Measurements from ENCODE around the gene GDF15.
"Not testable (repeated sequence)": the region's sequence is repeated elsewhere in the genome, so short reads cannot be mapped to it uniquely, and the experiment has no call there.

The GDF15 gene, protein sequence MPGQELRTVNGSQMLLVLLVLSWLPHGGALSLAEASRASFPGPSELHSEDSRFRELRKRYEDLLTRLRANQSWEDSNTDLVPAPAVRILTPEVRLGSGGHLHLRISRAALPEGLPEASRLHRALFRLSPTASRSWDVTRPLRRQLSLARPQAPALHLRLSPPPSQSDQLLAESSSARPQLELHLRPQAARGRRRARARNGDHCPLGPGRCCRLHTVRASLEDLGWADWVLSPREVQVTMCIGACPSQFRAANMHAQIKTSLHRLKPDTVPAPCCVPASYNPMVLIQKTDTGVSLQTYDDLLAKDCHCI

DNA sequence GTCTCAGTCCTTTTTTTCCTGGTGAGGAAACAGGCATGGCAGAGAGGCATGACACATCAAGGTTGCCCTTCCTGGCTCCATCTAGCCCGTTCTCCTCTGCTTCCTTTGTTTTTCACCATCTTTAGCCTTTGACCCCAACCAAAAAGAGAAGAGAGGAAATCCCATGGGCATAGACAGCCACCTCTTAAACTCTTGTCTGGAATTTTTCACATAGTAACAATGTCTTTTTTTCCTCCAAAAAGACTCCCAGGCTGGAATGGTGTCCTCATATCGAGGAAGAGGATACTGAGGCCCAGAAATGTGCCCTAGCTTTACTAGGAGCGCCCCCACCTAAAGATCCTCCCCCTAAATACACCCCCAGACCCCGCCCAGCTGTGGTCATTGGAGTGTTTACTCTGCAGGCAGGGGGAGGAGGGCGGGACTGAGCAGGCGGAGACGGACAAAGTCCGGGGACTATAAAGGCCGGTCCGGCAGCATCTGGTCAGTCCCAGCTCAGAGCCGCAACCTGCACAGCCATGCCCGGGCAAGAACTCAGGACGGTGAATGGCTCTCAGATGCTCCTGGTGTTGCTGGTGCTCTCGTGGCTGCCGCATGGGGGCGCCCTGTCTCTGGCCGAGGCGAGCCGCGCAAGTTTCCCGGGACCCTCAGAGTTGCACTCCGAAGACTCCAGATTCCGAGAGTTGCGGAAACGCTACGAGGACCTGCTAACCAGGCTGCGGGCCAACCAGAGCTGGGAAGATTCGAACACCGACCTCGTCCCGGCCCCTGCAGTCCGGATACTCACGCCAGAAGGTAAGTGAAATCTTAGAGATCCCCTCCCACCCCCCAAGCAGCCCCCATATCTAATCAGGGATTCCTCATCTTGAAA lies at the start of gene GDF15:
GDF15 (plus strand) TSS at position 484 of the 868 bp plus-strand sequence; CDS start at position 516, 32 bp downstream.
- no peak for DNase-seq (ENCODE audit: low read depth)

DNA sequence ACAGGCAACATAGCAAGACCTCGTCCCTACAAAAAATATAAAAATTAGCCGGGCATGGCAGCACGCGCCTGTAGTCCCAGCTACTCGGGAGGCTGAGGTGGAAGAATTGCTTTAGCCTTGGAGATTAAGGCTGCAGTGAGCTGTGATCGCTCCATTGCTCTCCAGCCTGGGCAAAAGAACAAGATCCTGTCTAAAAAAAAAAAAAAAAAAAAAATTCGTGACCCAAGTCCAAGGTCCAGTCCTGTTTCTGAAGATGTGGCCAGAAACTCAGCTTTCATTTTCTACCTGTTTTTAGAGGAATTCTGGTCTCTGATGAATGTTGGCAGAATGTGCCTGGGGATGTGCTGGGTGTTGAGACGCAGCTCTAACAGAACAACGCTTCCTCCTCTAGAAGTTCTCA lies 47.4 kb upstream of the GDF15 start:
- DNase-seq (ENCODE audit: low read depth) = no peak

DNA sequence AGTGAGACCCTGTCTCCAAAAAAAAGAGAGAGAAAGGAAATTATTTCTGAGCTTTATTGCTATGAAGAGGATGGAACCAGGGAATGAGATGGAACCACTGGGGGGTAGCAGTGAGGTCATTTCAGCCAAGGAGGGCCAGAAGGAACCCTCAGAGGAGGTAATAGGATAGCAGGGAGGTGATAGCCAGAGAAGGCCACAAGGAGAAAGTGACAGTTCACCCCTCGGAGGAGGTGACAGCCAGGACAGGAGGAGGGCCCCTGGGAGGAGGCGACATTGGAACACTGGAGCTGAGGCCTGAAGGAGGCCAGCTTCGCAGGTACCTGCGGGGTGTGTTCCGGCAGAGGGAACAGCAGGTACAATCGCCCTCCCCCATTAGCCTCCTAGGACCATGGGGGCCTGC lies 46.2 kb upstream of the GDF15 start:
- no peak for DNase-seq (ENCODE audit: low read depth)

DNA sequence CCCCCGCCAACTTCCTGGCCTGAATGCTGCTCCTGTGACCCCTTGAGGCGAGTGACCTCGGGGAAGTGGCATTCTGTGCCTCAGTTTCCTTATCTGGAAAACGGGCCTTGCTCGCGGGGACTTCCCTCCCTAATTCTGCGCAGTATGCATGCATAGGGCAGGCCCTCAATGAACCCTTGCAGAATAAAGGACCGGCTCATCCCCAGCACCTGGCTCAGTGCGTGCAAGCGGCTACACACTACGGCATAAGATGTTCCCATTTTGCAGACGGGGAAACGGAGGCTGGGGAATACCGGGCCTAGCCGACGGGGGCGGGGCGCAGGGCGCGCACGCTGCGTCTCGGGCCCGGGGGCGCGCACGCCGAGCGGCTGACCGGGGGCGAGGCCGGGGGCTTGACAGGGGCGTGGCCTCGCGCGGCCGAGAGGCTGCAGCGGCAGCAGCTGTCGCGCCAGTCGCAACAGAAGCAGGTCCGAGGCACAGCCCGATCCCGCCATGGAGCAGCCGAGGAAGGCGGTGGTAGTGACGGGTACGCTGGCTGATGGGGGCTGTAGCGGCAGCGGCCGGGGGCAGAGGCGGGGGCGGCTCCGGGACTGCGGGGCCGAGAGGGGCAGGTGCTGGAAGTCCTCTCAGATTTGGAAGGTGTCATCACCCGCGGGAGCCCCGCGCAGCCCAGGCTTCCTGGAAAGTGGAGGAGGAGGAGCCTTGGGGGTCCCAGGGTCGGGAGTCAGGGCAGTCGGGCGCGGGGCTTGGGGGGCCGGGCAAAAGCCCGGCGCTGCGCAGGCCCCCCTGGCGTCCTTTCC lies 45.6 kb upstream of the GDF15 start, which contains the start of gene PGPEP1:
PGPEP1 (plus strand) TSS at position 409 of the 800 bp plus-strand sequence; CDS start at position 493, 84 bp downstream.
- DNase-seq (ENCODE audit: low read depth) = peak; percentile 31

DNA sequence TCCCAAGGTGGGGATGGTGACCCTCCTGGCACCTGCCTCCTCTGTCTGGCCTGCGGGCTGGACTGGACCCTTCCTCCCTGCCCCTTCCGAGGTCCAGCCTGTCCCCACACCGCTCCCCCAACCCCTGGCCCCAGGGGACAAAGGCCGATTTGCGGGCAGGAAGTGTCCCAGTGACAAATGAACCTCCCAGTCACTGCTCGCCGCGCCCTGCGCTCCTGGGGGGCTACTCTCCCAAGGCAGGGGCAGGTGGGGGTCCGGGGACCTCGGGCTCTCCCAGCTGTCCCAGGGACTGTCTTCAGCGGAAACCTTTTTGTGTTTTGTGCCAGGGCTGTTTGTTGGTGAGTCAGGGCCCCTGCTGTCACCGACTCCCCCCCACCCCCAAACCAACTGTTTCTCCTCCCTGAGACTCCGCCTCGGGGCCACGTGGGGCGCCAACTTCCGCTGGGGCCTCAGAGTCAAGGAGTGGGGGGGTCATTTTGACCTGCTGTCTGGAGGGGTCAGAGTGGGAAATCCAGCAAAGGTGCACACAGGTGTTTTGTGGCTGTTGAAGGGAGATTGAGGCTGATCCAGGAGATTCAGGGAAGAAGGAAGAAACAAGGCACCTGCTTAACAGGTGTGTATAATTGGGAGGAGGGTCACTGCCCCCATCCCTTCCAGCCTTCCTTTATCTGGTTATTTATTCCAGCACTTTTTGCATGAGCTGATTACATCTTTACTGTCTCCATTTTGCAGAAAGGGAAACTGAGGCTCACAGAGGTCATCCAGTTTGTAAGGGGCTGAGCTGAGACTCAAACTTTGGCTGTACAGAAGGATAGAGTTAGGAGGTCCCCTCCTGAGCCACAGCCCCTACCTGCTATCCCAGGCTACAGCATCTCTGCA lies 44.7 kb upstream of the GDF15 start:
- peak; percentile 55 for DNase-seq (ENCODE audit: low read depth)

DNA sequence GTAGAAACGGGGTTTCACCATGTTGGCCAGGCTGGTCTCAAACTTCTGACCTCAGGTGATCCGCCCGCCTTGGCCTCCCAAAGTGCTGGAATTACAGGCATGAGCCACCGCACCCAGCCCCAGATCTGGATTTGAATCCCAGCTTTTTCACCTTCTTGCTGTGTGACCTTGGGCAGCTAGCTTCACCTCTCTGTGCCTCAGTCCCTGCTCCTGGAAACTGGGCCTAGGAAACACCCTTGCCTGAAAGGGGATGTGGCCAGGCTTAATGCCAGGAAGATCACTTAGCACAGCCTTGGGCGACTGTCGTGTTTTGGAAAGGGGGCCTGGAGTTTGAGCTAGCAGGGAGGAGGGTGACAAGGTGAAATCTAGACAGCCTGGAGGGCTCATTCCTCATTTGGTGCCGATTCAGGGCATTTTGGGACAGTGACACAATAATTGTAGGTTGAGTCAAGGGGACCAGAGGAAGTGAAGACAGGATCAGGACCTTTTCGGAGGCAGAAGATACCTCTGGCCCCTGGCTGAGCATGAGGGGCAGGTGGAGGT lies 43.8 kb upstream of the GDF15 start:
- DNase-seq (ENCODE audit: low read depth) = no peak

DNA sequence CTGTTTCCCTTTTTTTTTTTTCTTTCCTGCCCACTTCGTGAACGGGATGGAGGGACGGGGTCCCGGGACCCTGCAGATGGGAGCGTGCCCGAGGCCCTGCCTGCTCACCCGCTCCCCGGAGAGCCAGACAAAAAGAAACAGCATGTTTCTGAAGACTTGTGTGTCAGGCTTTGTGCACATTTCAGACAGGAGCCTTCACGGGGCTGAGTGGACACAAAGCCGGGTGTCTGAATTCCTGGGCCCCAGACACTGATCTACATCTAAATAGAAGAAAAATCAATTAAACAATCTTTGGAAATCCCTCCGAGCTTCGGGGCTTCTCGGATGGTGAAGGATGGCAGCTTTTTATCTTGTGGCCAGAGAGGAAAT lies 41.4 kb upstream of the GDF15 start:
- DNase-seq (ENCODE audit: low read depth) = no peak

DNA sequence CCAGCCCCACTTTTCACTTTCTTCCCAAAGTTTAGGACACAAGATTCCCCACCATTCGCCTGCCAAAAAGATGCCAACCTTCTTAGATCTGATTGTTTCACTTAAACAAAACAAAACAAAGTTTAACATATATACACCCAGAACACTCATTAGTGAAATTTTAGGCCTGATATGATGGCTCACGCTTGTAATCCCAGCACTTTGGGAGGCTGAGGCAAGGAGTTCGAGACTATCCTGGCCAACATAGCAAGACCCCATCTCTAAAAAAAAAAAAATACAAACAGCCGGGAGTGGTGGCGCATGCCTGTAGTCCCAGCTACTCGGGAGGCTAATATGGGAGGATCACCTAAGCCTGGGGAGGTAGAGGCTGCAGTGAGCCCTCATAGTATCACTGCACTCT lies 40.7 kb upstream of the GDF15 start:
- DNase-seq (ENCODE audit: low read depth) = no peak

DNA sequence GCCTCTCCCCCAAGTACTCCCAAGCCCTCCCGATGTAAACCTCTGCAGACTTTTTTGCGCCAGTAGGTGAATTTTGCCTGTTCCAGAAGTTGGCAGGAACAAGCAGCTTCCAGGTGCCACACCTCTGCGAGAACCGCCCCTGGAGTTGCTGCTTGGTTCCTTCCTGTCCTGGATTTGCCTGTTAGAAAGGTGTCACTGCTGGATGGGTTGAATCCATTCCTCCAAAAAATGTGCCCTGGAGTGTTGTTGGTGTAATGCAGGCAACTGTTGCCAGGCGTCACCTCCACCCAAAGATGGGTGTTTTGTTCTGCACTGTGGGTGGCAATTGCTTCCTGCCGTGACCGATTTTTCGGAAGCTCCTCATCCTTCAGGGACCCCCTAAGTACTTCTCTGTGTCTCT lies 39.9 kb upstream of the GDF15 start:
- DNase-seq (ENCODE audit: low read depth) = no peak

DNA sequence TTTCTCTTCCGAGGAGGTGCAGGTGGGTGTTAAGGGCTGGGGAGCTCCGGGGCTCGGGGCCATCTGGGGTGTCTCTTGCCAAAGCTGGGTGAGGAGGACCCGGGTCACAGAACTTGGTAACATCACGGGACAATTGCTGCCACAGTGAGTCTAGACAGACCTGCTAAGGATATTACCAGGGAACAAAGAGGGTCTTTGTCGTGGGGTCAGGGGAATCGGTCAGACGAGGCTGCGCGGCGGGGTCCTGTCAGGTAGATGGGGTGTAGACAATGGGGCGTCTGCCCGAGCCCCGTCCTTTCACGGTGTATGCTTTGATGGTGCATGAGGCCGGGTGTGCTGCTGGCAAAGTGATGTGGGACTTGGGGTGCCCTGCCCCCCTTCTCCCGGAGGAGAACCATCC lies 37.8 kb upstream of the GDF15 start:
- no peak for DNase-seq (ENCODE audit: low read depth)

DNA sequence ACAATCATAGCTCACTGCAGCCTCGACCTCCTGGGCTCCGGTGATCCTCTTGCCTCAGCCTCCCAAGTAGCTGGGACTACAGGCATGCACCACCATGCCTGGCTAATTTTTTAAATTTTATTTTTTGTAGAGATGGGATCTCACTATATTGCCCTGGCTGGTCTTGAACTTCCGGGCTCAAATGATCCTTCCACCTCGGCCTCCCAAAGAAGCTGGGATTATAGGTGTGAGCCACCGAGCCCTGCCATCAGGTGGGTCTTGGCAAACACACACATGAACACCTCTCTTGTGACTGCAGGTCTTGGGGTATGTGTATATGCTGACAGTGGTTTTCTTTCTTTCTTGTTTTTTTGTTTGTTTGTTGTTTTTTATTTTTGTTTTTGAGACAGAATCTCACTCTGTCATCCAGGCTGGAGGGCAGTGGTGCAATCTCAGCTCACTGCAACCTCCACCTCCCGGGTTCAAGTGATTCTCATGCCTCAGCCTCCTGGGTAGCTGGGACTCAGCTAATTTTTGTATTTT lies 37.1 kb upstream of the GDF15 start:
- not testable (repeated sequence) for DNase-seq (ENCODE audit: low read depth)

DNA sequence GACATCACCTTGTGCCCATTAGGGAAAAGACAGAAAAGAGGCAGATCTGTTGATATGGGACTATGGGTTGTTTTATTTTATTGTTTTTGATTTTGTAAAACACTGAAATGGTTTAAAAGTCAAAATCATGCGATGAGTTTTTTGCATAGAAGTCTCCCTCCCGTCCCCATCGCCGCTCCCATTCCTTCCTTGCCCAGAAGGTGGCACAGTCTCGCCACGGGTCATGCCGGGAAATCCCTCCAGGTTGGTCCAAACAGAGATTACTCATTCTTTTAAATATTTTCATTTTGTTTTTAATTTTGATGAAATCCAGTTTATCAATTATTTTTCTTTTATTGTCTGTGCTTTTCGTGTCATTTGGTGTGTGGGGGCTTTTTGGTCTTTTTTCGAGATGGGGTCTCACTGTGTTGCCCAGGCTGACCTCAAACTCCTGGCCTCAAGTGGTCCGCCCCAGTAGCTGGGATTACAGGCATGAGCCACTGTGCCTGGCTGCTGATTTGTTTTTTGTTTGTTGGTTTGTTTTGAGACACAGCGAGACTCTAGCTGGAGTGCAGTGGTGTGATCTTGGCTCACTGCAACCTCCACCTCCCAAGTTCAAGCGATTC lies 36.3 kb upstream of the GDF15 start:
- DNase-seq (ENCODE audit: low read depth) = no peak

DNA sequence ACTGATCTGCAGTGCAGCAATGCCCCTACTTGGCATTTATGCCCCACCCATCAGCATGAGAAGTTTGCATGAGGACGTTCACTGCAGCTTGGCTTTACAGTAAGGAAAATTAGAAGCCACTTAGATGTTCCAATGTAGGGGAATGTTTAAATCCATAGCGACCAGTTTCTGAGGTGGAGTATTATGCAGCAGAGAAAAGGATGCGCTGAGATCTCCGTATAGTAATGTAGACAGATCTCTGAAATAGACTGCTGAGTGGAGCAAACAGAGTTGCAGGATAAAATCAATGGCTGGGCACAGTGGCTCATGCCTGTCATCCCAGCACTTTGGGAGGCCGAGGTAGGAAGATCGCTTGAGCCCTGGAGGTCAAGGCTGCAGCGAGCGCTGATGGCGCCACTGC lies 35.5 kb upstream of the GDF15 start:
- DNase-seq (ENCODE audit: low read depth) = no peak

DNA sequence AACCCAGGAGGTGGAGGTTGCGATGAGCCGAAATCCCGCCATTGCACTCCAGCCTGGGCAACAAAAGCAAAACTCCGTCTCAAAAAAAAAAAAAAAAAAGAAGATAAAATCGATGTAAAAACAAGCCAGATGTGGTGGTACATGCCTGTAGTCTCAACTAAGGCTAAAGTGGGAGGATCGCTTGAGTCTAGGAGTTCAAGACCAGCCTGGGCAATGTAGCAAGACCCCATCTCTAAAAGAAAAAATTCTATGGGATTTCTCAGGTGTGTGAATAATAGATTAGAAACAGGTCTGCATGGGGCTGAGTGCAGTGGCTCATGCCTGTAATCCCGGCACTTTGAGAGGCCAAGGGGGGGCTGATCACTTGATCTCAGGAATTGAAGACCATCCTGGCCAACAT lies 34.4 kb upstream of the GDF15 start:
- no peak for DNase-seq (ENCODE audit: low read depth)

DNA sequence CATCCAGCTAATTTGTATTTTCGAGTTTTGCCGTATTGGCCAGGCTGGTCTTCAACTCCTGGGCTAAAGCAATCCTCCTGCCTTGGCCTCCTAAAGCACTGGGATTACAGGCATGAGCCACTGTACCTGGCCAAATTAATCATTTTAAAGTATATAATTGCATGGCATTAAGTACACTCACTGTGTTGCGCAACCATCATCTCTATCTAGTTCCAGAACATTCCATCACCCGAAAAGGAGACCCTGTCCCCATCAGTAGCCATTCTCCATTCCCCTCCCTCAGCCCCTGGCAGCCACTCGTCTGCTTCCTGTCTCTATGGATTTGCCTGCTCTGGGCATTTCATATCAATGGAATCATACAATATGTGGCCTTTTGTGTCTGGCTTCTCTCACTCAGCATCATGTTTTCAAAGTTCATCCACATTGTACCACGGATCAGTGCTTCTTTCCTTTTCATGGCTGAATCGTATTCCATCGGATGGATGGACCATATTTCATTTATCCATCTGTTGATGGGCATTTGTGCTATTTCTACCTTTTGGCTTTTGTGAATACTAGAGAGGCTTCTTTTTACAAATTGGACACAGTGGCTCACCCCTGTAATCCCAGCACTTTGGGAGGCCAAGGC lies 32.5 kb upstream of the GDF15 start:
- DNase-seq (ENCODE audit: low read depth) = no peak

DNA sequence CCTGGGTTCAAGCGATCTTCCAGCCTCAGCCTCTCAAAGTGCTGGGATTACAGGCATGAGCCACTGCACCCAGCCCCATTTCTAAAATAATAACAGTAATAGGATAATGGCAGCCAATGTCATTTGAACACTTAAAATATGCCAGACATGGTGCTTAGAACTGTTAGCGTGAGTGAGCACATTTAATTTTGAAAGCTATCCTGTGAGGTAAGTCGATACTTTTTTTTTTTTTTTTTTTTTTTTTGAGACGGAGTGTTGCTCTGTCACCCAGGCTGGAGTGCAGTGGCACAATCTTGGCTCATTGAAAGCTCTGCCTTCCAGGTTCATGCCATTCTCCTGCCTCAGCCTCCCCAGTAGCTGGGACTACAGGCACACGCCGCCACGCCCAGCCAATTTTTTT lies 31.2 kb upstream of the GDF15 start:
- DNase-seq (ENCODE audit: low read depth) = not testable (repeated sequence)

DNA sequence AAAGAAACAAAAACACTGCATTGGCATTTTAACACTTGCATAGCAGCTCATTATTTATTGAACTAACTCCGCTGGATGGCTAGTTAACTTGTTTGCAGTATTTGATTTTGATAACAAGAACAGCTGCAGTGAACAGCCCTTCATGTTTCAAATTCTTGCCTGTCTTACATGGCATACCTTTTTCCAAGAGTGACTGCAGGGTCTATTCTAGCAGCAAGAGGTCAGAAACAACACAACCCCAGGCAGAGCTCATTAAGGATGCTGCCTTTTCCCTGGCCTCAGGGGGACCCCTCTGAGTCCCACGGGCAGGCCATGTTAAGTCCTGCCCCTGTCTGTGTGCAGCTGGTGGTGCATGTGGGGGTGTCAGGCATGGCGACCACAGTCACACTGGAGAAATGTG lies 28.9 kb upstream of the GDF15 start:
- DNase-seq (ENCODE audit: low read depth) = no peak

DNA sequence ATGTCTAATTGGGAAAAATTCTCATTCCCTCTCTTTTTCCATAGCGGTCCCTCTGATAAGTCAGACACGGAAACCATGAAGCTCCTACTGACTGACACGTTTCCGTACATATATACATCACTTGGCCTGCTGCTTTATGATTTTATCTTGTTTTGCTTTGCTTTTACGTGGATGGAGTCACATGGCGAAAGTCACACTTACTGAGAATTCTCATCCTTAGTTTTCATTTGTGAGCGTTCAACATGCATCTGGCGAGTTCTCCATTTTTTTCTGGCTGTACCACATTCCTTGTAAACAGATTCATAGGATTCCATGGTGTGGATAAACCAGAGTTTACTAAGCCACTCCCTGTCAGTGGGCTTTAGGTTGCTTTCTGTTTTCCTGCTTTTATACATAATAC lies 24.3 kb upstream of the GDF15 start:
- no peak for DNase-seq (ENCODE audit: low read depth)

DNA sequence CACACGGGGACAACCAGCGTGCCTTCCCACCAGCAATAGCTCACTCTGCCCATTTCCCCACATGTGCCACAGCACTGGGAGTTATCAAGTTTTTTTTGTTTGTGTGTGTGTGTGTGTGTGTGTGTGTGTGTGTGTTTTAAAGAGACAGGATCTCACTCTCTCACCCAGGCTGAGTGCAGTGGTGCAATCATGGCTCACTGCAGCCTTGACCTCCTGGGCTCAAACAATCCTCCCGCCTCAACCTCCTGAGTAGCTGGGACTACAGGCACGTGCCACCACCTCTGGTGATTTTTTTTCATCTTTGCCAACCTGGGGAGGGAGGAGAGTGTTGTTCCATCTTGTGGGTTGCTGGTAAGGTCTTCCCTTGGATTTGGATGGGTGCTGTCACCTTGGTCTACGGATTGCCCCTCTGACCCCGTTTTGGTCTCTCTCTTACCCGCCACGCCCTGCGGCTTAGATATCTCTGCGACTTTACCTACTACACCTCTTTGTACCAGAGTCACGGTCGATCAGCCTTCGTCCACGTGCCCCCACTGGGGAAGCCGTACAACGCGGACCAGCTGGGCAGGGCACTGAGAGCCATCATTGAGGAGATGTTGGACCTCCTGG lies 22.9 kb upstream of the GDF15 start:
- no peak for DNase-seq (ENCODE audit: low read depth)

DNA sequence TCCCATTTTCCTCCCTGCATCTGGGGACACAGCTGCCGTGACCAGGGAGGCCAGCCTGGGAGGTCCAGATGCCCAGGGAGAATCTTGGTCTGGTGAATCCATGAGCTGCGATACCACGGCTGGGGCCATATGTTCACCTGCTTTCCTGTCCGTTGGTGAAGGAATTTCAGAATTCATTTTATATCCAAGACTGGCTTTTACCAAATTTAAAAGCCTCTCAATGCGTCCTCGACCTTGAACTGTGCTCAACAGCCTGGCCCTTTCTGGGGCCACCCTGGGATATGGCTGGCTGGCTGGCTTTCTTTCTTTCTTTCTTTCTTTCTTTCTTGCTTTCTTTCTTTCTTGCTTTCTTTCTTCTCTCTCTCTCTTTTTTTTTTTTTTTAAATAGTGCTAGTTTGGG lies 22.2 kb upstream of the GDF15 start:
- no peak for DNase-seq (ENCODE audit: low read depth)

Measured in activated T-cell treated with anti-CD3 and anti-CD28 coated beads for 1 hour (primary cell).